K562 (cell line): ENCODE measurements around the gene HSPA4L. TPM values are rescaled to one million over a fixed set of nuclear protein-coding genes. Genes with fewer than 3 reads are reported as not detected.

ENCODE experiments used
- EGR1 ChIP-seq: fragments of 450-650 bp; conservative IDR thresholded peaks from 2 replicates; pipeline ENCODE4 v1.6.1; 2017; ENCODE audit warnings: mild to moderate bottlenecking
- ETS2 ChIP-seq: IDR thresholded peaks from 2 replicates; pipeline ENCODE4 v1.6.1; 2016; ENCODE audit warnings: borderline replicate concordance, missing genetic modification characterization, mild to moderate bottlenecking, moderate library complexity, missing compliant biosample characterization; ENCODE audit not compliant: poor library complexity, severe bottlenecking
- HIVEP1 ChIP-seq: fragments of 250-450 bp; sonication (Bioruptor Pico); IDR thresholded peaks from 2 replicates; pipeline ENCODE4 v1.4.0; 2020; ENCODE audit warnings: mild to moderate bottlenecking
- HNRNPK ChIP-seq: fragments of 200-400 bp; formaldehyde crosslinking; IDR thresholded peaks from one replicate; pipeline ENCODE4 v1.6.1; 2018; ENCODE audit warnings: mild to moderate bottlenecking, low read depth, low read length; ENCODE audit not compliant: poor library complexity, severe bottlenecking
- MAZ ChIP-seq, 2 experiments: fragments of 450-650 bp in 1 of 2; sonication (generic) in 1 of 2; formaldehyde crosslinking; IDR thresholded peaks in 1 of 2; conservative IDR thresholded peaks in 1 of 2; 2 replicates each; pipeline versions ENCODE4 v1.4.0 to v1.5.0; 2020; ENCODE audit warnings: mild to moderate bottlenecking in 1 of 2, missing genetic modification reagents in 1 of 2
- SREBF1 ChIP-seq: fragments of 150-350 bp; IDR thresholded peaks from 2 replicates; pipeline ENCODE4 v1.6.1; 2014; ENCODE audit warnings: antibody characterized with exemption, low read depth, low read length, borderline replicate concordance
- polyA plus RNA-seq, 8 experiments: library from polyadenylated mRNA; depleted of rRNA in 4 of 8; stranded (reverse) in 5 of 8; unstranded in 3 of 8; fragments of >200 nt; fragmentation: Nextera tagmentation in 2 of 8; fragmentation: Illumina TruSeq in 1 of 8; extraction: Ambion mirVana in 2 of 8; extraction: Trizol in 1 of 8; gene quantifications; 2 replicates each; pipeline versions ENCODE4 v1.2.1 to v1.2.3, GENCODE V29; 2011 to 2014; ENCODE audit warnings: inconsistent platforms in 1 of 8, missing spikeins in 1 of 8
- total RNA-seq, 7 experiments: library from RNA; depleted of rRNA in 6 of 7; stranded (reverse); fragments of >200 nt in 6 of 7; fragmentation: Illumina TruSeq in 2 of 7; extraction: Trizol in 2 of 7; gene quantifications; 2 replicates each; pipeline versions ENCODE4 v1.2.1 to v1.2.3, GENCODE V29; 2011 to 2021; ENCODE audit warnings: low replicate concordance in 1 of 7
- TF ChIP-seq, protein P1 (sequence below): fragments of 450-650 bp; IDR thresholded peaks from 2 replicates; pipeline ENCODE4 v1.6.1; 2016; ENCODE audit warnings: low read depth
- TF ChIP-seq, protein P2 (sequence below), 2 experiments: fragments of 450-650 bp; IDR thresholded peaks; 2 replicates each; pipeline ENCODE4 v1.6.1; 2018; ENCODE audit warnings: mild to moderate bottlenecking in 2 of 2, low read depth in 1 of 2; ENCODE audit not compliant: partially characterized antibody in 2 of 2
- TF ChIP-seq, protein P3 (sequence below): sonication (generic); formaldehyde crosslinking; IDR thresholded peaks from 2 replicates; pipeline ENCODE4 v1.9.0; 2022; ENCODE audit warnings: mild to moderate bottlenecking, missing genetic modification reagents
- TF ChIP-seq, protein P4 (sequence below), 2 experiments: fragments of 450-650 bp; conservative IDR thresholded peaks; 2 replicates each; pipeline ENCODE4 v1.6.1; 2017; ENCODE audit warnings: mild to moderate bottlenecking in 2 of 2, moderate library complexity in 2 of 2

HSPA4L gene
- total and polyA plus RNA-seq, 9 of the 15 experiments (the other 6 are each of a cell fraction or from before 2014, with no cell fraction given) = 12.3 to 37.0 (median 21.7) TPM

DNA sequence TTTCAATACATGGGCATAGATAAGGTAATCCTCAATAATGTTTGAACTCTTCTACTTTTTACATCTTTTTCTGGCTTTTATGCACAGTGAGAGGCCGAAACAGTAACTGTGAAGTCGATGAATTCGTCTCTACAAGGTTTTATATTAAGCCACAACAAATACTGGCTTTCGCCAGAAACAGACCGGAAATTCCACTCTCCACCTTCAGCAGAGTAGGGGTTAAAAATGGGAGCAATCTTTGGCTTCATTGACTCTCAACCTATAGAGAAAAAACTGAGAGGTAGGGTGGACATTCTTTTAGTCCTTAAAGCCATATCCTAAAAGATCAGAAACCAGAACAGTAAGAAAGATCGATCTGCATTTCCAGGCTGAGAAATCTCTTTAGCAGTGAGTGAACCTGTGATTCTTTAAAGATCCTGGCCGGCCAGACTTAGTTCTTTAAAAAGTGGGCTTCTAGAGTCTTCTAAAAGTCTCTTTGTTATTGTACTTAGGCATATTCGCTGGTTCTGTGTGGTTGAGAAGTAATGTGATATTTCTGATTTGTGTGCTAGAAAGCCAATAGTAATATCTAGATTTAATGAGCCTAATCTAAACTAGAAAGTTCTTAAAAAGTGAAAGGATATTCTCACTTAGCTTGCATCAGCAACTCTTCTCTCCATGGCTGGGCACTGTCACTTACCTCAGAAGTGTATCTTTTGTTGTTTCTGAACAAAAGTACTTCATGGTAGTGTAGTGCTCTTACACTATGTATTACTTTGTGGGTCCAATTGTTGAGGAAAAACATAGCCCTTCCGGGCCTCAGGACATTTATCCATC is 2.0 kb downstream of the HSPA4L start (continued):
- TF ChIP-seq, protein P1, sequence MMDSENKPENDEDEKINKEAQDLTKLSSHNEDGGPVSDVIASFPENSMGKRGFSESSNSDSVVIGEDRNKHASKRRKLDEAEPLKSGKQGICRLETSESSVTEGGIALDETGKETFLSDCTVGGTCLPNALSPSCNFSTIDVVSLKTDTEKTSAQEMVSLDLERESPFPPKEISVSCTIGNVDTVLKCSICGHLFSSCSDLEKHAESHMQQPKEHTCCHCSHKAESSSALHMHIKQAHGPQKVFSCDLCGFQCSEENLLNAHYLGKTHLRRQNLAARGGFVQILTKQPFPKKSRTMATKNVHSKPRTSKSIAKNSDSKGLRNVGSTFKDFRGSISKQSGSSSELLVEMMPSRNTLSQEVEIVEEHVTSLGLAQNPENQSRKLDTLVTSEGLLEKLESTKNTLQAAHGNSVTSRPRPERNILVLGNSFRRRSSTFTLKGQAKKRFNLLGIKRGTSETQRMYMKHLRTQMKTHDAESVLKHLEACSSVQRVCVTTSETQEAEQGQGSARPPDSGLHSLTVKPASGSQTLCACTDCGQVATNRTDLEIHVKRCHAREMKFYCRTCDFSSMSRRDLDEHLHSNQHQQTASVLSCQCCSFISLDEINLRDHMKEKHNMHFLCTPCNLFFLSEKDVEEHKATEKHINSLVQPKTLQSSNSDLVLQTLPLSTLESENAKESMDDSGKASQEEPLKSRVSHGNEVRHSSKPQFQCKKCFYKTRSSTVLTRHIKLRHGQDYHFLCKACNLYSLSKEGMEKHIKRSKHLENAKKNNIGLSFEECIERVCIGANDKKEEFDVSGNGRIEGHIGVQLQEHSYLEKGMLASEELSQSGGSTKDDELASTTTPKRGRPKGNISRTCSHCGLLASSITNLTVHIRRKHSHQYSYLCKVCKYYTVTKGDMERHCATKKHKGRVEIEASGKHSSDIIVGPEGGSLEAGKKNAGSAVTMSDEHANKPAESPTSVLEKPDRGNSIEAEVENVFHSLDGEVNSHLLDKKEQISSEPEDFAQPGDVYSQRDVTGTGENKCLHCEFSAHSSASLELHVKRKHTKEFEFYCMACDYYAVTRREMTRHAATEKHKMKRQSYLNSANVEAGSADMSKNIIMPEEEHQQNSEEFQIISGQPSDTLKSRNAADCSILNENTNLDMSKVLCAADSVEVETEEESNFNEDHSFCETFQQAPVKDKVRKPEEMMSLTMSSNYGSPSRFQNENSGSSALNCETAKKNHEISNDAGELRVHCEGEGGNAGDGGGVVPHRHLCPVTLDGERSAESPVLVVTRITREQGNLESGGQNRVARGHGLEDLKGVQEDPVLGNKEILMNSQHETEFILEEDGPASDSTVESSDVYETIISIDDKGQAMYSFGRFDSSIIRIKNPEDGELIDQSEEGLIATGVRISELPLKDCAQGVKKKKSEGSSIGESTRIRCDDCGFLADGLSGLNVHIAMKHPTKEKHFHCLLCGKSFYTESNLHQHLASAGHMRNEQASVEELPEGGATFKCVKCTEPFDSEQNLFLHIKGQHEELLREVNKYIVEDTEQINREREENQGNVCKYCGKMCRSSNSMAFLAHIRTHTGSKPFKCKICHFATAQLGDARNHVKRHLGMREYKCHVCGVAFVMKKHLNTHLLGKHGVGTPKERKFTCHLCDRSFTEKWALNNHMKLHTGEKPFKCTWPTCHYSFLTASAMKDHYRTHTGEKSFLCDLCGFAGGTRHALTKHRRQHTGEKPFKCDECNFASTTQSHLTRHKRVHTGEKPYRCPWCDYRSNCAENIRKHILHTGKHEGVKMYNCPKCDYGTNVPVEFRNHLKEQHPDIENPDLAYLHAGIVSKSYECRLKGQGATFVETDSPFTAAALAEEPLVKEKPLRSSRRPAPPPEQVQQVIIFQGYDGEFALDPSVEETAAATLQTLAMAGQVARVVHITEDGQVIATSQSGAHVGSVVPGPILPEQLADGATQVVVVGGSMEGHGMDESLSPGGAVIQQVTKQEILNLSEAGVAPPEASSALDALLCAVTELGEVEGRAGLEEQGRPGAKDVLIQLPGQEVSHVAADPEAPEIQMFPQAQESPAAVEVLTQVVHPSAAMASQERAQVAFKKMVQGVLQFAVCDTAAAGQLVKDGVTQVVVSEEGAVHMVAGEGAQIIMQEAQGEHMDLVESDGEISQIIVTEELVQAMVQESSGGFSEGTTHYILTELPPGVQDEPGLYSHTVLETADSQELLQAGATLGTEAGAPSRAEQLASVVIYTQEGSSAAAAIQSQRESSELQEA = no peak
- TF ChIP-seq SREBF1 = no peak
- TF ChIP-seq ETS2 (tag) = no peak
- no peak for TF ChIP-seq HNRNPK
- TF ChIP-seq, protein P2, sequence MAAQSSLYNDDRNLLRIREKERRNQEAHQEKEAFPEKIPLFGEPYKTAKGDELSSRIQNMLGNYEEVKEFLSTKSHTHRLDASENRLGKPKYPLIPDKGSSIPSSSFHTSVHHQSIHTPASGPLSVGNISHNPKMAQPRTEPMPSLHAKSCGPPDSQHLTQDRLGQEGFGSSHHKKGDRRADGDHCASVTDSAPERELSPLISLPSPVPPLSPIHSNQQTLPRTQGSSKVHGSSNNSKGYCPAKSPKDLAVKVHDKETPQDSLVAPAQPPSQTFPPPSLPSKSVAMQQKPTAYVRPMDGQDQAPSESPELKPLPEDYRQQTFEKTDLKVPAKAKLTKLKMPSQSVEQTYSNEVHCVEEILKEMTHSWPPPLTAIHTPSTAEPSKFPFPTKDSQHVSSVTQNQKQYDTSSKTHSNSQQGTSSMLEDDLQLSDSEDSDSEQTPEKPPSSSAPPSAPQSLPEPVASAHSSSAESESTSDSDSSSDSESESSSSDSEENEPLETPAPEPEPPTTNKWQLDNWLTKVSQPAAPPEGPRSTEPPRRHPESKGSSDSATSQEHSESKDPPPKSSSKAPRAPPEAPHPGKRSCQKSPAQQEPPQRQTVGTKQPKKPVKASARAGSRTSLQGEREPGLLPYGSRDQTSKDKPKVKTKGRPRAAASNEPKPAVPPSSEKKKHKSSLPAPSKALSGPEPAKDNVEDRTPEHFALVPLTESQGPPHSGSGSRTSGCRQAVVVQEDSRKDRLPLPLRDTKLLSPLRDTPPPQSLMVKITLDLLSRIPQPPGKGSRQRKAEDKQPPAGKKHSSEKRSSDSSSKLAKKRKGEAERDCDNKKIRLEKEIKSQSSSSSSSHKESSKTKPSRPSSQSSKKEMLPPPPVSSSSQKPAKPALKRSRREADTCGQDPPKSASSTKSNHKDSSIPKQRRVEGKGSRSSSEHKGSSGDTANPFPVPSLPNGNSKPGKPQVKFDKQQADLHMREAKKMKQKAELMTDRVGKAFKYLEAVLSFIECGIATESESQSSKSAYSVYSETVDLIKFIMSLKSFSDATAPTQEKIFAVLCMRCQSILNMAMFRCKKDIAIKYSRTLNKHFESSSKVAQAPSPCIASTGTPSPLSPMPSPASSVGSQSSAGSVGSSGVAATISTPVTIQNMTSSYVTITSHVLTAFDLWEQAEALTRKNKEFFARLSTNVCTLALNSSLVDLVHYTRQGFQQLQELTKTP (IDR thresholded peaks at IDR 0.05; ENCODE audit: low read depth in 1 of 2, partially characterized antibody in 2 of 2) = peak in 1 of 2 experiments; percentile 26
- TF ChIP-seq MAZ (CRISPR knock-in tag; conservative IDR thresholded peaks at IDR 0.05 in 1 of 2, IDR thresholded peaks at IDR 0.05 in 1 of 2) = no peak
- TF ChIP-seq, protein P3, sequence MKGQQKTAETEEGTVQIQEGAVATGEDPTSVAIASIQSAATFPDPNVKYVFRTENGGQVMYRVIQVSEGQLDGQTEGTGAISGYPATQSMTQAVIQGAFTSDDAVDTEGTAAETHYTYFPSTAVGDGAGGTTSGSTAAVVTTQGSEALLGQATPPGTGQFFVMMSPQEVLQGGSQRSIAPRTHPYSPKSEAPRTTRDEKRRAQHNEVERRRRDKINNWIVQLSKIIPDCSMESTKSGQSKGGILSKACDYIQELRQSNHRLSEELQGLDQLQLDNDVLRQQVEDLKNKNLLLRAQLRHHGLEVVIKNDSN (CRISPR knock-in tag) = no peak
- TF ChIP-seq, protein P4, sequence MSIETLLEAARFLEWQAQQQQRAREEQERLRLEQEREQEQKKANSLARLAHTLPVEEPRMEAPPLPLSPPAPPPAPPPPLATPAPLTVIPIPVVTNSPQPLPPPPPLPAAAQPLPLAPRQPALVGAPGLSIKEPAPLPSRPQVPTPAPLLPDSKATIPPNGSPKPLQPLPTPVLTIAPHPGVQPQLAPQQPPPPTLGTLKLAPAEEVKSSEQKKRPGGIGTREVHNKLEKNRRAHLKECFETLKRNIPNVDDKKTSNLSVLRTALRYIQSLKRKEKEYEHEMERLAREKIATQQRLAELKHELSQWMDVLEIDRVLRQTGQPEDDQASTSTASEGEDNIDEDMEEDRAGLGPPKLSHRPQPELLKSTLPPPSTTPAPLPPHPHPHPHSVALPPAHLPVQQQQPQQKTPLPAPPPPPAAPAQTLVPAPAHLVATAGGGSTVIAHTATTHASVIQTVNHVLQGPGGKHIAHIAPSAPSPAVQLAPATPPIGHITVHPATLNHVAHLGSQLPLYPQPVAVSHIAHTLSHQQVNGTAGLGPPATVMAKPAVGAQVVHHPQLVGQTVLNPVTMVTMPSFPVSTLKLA (conservative IDR thresholded peaks at IDR 0.05) = peak in 1 of 2 experiments; percentile 17; a peak in 1 of 4 replicates
- no peak for TF ChIP-seq EGR1
- TF ChIP-seq HIVEP1 (CRISPR knock-in tag) = no peak
